A204.1 (cell line): ENCODE results near the gene ANGPTL5.
"Not testable (repeated sequence)": the region's sequence is repeated elsewhere in the genome, so short reads cannot be mapped to it uniquely, and the experiment has no call there.

Source experiments
- FAIRE-seq: peaks from 2 replicates; lab custom pipeline; 2012; peaks lifted over from hg19 to GRCh38; lab: Jason Lieb, UNC

The ANGPTL5 gene

DNA sequence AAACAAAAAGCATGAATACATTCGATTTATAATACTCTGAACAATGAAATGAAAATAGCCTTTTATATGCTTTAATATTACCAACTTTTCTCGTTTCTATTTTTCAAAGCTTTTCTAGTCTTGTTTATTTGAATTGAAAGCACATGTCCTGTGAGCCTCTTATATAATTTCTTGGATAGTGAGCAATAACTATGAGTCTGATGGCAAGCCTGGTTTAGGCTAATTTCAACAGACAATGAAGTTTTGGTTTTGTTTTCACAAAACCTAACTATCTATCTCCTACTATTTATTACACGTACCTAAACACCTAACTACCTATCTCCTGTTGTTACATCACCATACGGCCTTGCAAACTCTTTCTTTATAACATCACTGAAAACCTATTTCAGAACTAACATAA lies 30.7 kb downstream of the ANGPTL5 start:
- no peak for FAIRE-seq

DNA sequence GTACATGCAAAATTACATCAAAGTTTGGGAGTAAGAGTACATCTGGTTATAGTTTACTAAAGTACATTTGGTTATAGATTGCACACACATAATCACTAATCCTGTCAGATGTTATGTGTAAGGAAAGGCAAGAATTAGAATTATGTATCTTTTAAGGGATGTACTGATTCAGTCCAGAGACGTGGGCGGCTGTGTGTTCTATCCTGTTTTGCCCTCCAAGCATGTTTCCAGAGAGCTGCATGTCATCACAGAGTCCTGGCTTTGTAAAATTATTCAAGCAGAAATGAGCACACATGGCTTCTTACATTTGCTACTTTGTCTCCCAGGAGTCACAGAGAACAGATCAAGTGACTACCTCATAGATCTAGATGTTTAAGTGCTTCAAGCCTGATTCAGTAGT lies 34.7 kb downstream of the ANGPTL5 start:
- FAIRE-seq, result no peak

DNA sequence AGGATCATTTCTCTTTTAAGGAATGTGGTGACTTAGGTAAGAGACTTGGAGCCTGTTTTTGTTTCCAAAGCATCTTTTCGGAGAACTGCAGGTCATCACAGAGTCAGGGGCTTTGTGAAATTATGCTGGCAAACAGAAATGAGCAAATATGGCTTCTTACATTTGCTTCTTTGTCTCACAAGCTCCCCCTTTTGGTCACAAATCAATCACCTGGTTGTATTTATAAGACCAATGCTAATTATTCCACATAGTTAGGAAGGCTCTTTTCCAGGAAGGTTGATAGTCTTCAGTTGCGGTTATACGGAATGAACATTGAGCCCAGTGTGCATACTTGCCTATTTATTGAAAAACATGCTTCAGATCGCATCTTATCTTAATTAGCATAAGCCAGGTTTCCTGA lies 36.1 kb downstream of the ANGPTL5 start:
- no peak for FAIRE-seq

DNA sequence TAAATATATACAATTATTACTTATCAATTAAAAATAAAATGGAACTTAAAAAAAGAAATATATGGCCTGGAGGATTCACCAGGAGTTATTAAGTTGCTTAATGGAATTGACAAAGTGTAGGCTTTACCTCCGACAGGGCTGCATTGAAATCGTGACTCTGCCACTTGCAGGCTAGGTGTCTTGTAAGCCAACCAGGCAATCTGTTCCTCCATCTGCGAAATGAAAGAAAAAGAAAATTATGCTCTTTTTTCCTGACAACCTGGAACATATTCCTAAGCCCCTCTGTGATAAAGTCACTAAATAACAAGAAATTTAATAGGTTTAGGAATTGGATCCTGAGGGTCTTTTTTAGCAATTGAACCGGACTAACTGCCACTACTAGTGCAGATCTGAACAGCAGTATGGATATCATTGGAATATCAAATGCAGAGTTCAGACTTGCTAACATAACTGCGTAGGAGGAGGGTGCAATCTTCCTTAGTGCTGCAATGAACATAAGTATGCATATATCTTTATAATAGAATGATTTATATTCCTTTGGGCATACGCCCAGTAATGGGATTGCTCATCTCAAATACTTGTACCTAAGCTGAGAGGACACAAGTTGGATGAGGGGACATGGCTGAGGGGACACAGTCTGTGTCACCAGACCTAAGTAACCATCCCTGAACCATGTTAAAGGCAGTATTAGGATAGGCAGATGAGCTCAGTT lies 44.0 kb downstream of the ANGPTL5 start:
- FAIRE-seq, result no peak

DNA sequence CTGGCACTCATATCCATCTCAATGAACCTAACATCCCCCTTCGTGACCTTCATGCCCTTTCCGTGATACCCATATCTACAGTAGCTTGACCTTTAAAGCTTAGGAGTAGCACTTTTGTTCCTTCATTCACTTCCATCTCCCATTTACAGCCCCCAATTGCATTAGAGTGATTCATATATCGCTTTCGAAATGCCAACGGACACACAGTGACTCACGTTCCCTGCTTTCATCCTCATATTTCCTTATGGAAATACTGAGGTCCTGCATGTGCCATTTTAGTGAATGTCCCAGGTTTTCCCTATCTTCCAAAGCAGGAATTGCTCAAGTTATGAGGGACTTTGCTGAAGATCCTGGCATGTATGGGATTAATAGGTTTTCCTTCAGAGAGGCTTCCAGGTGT lies 45.8 kb downstream of the ANGPTL5 start:
- no peak for FAIRE-seq

DNA sequence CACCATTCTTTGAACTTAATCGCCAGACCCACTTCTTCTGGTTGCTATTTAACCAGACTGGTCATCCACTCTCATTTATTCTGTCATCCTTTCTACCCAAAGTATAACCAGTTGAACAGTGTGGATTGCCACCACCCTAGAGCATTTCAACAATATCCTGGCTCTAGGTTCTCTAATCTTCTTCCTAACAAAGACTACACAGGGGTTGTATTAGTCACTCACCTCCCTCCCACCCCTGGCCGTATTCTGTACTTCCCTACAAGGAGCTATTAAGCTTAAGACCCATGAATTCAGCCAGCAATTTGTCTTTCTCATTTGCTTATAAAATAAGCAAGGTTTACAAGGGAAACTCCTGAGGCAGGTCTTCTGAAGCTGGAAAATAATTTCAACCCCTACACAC lies 48.4 kb downstream of the ANGPTL5 start:
- no peak for FAIRE-seq

DNA sequence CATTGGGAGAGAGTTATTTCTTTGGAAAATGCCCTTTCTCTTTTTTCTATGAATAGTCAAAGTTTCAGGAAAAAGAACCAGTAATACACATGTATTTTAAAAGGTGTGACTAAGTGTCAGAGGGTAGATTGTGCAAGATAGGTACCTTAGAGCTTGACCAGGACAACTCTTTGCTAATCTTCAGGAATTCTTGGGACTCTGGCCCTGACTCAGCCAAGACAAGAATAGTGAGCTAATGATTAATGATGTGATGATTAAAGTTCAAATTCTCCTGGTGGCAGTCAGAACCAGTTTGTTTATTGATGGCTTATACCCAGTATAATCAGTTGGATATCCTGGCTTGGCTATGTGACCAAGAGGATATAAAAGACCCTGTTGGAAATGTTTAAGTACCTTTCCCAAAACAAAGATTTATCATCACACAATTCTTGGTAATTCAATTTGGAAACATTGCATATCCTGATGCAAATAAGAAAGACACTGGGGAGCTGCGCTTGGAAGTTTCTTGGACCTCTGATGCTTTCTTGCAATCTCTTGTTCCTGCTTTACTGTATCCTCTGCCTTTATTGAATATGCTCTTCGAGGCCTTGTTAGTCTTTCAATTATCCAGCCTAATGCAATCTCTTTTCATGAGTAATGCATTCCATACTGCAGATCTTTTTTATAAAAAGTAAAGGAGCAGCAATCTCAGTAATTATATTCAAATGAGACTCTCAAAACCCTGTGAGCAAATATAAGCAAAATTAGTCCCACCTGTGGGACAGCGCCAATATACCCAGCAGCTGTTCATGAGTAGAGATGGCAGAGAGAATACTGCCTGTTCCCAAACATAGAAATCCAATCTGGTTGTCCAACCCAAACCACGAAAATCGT lies 49.5 kb downstream of the ANGPTL5 start:
- no peak for FAIRE-seq

DNA sequence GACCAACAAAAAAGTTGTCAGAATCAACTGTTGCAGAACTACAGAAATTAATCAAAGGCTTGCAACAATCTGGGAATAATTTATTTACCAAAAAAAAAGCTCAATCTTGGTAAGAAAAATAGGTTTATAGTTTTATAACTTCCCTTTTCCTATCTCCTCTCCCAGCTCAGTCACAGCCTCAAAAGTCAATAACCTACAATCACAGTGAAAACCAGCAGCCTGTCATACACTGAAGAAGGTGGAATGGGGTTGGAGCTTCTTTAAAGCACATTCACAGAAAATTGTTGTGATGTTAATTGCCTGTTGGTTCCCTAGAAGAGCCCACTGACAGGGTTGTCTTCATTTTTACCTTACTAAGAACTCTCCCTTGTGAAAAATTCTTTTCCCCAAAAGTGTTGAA lies 52.2 kb downstream of the ANGPTL5 start:
- FAIRE-seq, result no peak

DNA sequence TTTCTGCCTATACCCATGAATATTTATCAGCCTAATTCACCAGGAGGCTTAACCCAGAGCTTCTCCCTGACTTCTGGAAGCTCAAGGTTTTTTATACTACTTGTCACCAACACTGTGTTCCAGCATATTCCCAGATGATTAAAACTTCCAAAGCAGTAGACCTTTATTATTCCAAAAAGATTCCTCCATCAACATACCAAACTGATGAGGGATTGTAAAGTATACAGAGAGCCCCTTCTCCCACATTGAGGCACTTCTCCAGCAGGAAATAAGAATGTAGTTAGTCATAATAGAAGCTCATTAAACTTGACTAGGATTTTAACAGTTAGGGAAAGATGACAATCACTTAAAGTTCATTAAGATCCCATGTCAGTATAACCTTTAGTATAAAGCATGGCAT lies 53.0 kb downstream of the ANGPTL5 start:
- no peak for FAIRE-seq

DNA sequence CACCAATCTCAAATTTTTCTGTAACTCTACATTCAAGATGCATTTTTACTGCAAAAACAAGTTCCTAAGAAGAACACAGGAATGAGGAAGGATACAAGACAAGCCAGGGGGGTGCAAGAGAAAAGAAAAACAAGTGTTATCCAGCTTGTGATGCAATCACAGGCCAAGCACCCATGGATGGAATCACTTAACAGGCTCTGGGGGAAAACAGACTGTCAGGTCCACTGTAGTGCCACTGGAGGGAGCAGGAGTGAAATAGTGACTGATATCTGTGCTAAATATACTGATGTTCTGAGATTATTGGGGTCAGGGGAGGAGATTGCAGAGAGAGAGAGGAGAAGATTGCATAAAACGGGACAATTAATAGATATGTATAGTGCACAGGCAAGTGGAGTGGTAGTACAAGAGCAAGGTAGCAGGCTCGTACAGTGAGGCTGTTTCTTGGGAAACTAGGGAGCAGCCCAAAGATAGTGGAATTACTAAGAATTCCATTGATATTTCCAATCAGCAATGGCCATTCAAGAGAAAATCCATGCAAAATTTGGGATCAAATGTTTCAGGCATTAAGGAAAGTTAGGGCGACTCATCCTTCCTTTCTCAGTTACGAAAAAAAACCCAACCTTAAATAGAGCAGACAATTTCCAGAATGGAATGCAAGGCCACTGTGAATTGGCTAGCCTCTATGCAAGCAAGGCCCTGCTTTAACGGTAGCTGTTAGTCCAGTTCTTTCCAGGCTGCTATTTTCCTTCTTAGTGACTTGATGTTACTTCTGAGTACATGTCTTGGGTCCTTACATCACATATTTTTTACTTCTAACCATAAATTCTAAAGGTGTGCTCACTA lies 53.7 kb downstream of the ANGPTL5 start:
- no peak for FAIRE-seq

DNA sequence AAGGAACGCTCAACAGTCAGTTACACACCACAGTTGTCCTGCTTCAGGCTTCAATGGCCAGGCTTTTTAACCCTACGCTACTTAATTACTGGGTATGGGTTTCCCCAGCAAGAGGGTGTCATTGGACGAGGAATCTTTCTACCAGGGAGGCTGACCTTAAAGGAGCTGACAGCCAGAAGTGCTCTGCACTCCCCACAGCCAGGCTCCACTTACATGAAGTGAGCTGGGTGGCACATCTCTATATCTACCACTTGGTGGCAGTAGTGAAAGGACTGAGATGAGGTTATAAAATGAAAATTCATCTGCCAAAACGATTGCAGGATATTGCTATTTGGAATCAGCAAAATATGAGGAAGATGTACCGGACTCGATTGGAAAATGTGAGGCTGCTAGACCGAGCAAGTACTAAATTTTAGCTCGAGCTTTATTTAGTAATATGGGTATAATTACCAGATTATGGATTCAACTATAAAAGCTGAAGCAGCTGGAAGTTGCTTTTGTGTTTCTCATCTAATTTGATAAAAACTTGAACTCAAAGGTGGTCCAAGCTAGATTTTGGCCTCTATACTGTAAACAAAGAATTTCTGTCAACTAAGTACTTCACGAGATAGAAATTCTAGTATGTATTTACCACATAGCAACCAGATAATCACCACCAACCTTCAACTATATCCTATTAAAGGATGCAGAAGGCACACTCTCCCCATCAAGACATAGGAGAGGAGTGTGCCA lies 55.5 kb downstream of the ANGPTL5 start:
- peak; percentile 67 for FAIRE-seq

DNA sequence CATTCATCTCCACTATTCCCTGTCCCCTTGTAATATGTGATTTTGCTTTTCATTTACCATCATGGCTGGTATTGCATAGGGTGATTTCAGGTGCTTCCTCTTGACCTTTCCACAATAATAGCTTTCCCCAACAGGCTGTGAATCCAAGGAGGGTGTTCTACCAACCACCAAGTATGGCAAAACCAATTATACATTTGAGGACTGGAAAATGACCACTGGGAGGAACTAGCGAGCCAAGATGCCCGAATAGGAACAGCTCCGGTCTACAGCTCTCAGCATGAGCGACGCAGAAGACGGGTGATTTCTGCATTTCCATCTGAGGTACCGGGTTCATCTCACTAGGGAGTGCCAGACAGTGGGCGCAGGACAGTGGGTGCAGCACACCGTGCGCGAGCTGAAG lies 64.1 kb downstream of the ANGPTL5 start:
- not testable (repeated sequence) for FAIRE-seq

DNA sequence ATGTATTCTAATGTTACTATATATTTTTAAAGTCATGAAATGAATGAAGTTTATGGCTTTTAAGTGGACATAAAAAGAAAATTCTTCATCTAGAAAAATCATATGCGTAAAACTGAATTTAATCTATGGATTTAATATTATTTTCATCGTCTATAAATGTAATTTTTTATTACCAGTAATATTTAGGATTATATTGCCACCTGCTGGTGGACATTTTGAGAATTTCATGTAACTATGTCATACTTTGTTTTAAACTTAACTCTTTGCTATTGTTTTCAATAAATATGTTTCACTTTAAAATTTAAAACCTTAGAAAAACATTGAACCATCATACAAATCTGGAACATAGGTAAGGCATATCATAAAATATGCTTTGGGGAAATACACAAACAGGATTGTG lies 68.1 kb downstream of the ANGPTL5 start:
- FAIRE-seq, result peak; percentile 98

DNA sequence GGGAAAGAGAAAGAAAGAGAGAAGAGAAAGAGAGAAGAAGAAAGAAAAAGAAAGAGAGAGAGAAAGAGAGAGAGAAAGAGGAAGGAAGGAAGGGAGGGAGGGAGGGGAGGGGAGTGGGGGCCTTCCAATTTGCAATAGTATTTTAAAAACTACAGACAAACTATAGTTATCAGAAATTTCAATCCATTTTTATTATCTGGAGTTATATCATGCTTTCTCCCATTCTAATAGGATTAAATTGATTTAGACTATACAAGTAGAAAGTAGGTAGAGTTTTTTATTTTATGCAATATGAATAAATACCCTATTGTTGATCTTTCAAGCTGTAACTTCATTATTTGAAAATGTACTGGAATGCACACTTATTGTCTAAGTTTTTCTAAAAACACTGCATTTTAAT lies 71.7 kb downstream of the ANGPTL5 start:
- FAIRE-seq, result no peak

DNA sequence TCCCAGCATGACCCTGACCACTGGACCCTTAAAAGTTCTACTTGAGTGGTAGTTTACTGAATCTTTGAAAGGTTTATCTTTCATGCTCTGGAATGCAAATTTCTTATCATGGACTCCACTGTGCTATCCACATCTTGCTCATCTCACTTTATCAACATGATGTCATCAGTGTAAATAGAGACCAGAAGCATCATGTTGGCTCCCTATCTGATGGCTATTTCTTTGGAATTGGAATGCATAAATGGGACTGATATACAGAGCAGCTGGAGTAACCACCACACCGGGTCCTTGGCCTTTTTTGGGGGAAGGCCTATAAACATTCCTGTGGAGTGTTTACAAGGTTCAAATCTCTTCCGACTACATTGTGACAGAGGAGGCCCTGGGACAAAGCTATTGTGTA lies 75.6 kb downstream of the ANGPTL5 start:
- FAIRE-seq, result no peak
